Mesenchymal stem cell (in vitro differentiated cells and primary cell): ENCODE measurements around the gene LRRFIP2.

Experiments
- DNase-seq: peaks from one replicate; pipeline ENCODE4 v3.0.0-alpha.2; 2013
- H2AFZ ChIP-seq: one replicate; pipeline ENCODE4 v1.6.1; 2013; ENCODE audit warnings: low read depth, mild to moderate bottlenecking, control low read depth, inconsistent platforms, low read length, moderate library complexity
- H2AK5ac ChIP-seq: 2 replicates; pipeline ENCODE4 v1.6.1; 2013; ENCODE audit warnings: low read length, moderate library complexity, mild to moderate bottlenecking, inconsistent platforms; ENCODE audit not compliant: severe bottlenecking
- H2BK120ac ChIP-seq: one replicate; pipeline ENCODE4 v1.6.1; 2013; ENCODE audit warnings: low read depth, mild to moderate bottlenecking, inconsistent platforms, low read length, moderate library complexity
- H2BK12ac ChIP-seq, 2 experiments: one replicate each; pipeline ENCODE4 v1.6.1; 2013; ENCODE audit warnings: inconsistent platforms in 2 of 2, low read length in 2 of 2, mild to moderate bottlenecking in 2 of 2, moderate library complexity in 2 of 2, control low read depth in 1 of 2
- H2BK15ac ChIP-seq: one replicate; pipeline ENCODE4 v1.6.1; 2013; ENCODE audit warnings: mild to moderate bottlenecking, low read depth, inconsistent platforms; ENCODE audit not compliant: poor library complexity, severe bottlenecking
- H2BK5ac ChIP-seq: 2 replicates; pipeline ENCODE4 v1.6.1; 2013; ENCODE audit warnings: low read depth, mild to moderate bottlenecking, low read length, control low read depth, inconsistent platforms; ENCODE audit not compliant: poor library complexity, severe bottlenecking
- H3K14ac ChIP-seq, 2 experiments: one replicate each; pipeline ENCODE4 v1.6.1; 2013; ENCODE audit warnings: inconsistent platforms in 2 of 2, low read length in 2 of 2, control low read depth in 1 of 2, mild to moderate bottlenecking in 1 of 2, moderate library complexity in 1 of 2
- H3K18ac ChIP-seq, 2 experiments: one replicate each; pipeline ENCODE4 v1.6.1; 2013; ENCODE audit warnings: inconsistent platforms in 2 of 2, low read length in 2 of 2, control low read depth in 1 of 2, low read depth in 1 of 2, mild to moderate bottlenecking in 1 of 2
- H3K23ac ChIP-seq, 2 experiments: one replicate each; pipeline ENCODE4 v1.6.1; 2013; ENCODE audit warnings: inconsistent platforms in 2 of 2, low read length in 2 of 2, mild to moderate bottlenecking in 2 of 2, moderate library complexity in 2 of 2, control low read depth in 1 of 2
- H3K27ac ChIP-seq: 2 replicates; pipeline ENCODE4 v1.5.1; 2013; ENCODE audit warnings: mild to moderate bottlenecking, moderate library complexity, low read length, control low read depth, inconsistent platforms; ENCODE audit not compliant: poor library complexity, severe bottlenecking
- H3K27me3 ChIP-seq, 2 experiments: 2 replicates each; pipeline versions ENCODE4 v1.6.1 to v1.7.0; 2013; ENCODE audit warnings: low read length in 2 of 2, mild to moderate bottlenecking in 2 of 2, moderate library complexity in 2 of 2, control low read depth in 1 of 2, inconsistent platforms in 1 of 2; ENCODE audit not compliant: control insufficient read depth in 1 of 2, insufficient read depth in 1 of 2
- H3K36me3 ChIP-seq, 2 experiments: 2 replicates each; pipeline versions ENCODE4 v1.6.1 to v1.7.0; 2013; ENCODE audit warnings: low read length in 2 of 2, control low read depth in 1 of 2, inconsistent platforms in 1 of 2, low read depth in 1 of 2, mild to moderate bottlenecking in 1 of 2; ENCODE audit not compliant: insufficient read depth in 2 of 2, control insufficient read depth in 1 of 2
- H3K4ac ChIP-seq, 2 experiments: one replicate each; pipeline ENCODE4 v1.6.1; 2013; ENCODE audit warnings: inconsistent platforms in 2 of 2, low read length in 2 of 2, mild to moderate bottlenecking in 2 of 2, moderate library complexity in 2 of 2, control low read depth in 1 of 2, low read depth in 1 of 2
- H3K4me1 ChIP-seq: 2 replicates; pipeline ENCODE4 v1.6.1; 2013; ENCODE audit warnings: low read depth, low read length, control low read depth; ENCODE audit not compliant: control insufficient read depth, insufficient read depth
- H3K4me2 ChIP-seq: 2 replicates; pipeline ENCODE4 v1.6.1; 2013; ENCODE audit warnings: low read length, mild to moderate bottlenecking, inconsistent platforms; ENCODE audit not compliant: poor library complexity, severe bottlenecking
- H3K4me3 ChIP-seq, 2 experiments: 2 replicates each; pipeline versions ENCODE4 v1.5.1 to v1.7.0; 2013; ENCODE audit warnings: low read length in 2 of 2, mild to moderate bottlenecking in 2 of 2, control low read depth in 1 of 2, low read depth in 1 of 2; ENCODE audit not compliant: insufficient read depth in 1 of 2
- H3K79me1 ChIP-seq: replicated peaks from 2 replicates; pipeline ENCODE4 v1.6.1; 2013; ENCODE audit warnings: mild to moderate bottlenecking, control low read depth, low read length, inconsistent platforms; ENCODE audit not compliant: poor library complexity, severe bottlenecking
- H3K9ac ChIP-seq: 2 replicates; pipeline ENCODE4 v1.7.0; 2013; ENCODE audit warnings: mild to moderate bottlenecking, low read length, moderate library complexity
- H3K9me3 ChIP-seq: 2 replicates; pipeline ENCODE4 v1.7.0; 2013; ENCODE audit warnings: mild to moderate bottlenecking, low read length; ENCODE audit not compliant: control insufficient read depth
- H4K8ac ChIP-seq: one replicate; pipeline ENCODE4 v1.6.1; 2013; ENCODE audit warnings: inconsistent platforms, mild to moderate bottlenecking, low read length, moderate library complexity
- H4K91ac ChIP-seq: one replicate; pipeline ENCODE4 v1.6.1; 2013; ENCODE audit warnings: mild to moderate bottlenecking, low read length, inconsistent platforms
- WGBS: methylation state at CpG from one replicate; pipeline ENCODE4 v1.1.7; 2013; ENCODE audit warnings: mixed read lengths; 5-methylcytosine and 5-hydroxymethylcytosine counted together

LRRFIP2 gene

GRCh38 chr3:37221407-37221806 lies 47.0 kb upstream of the LRRFIP2 start:
- H3K27me3 ChIP-seq: peaks cover 0 to 10% of the 10 kb centered on the region in 2 experiments
- H2BK15ac ChIP-seq: no peak overlapping the region
- H3K4me2 ChIP-seq: no peak overlapping the region
- no peak overlapping the region for H2BK12ac ChIP-seq
- H3K4ac ChIP-seq: no peak overlapping the region
- no peak overlapping the region for H2BK5ac ChIP-seq
- no peak overlapping the region for H3K23ac ChIP-seq
- no peak overlapping the region for H2AFZ ChIP-seq
- peaks cover 16% of the 10 kb centered on the region for H3K4me1 ChIP-seq
- no peak overlapping the region for H3K4me3 ChIP-seq
- H4K91ac ChIP-seq: no peak overlapping the region
- peak overlapping the region; percentile 57 for H3K27ac ChIP-seq
- no peaks in the 10 kb centered on the region for H3K79me1 ChIP-seq
- peak; percentile 56 for DNase-seq
- no peak overlapping the region for H3K9ac ChIP-seq
- no peaks in the 10 kb centered on the region for H3K9me3 ChIP-seq
- WGBS: 0% methylated on average over 1 of the region's 1 CpG
- no peak overlapping the region for H2BK120ac ChIP-seq
- H3K18ac ChIP-seq: no peak overlapping the region
- H3K14ac ChIP-seq: no peak overlapping the region
- no peaks in the 10 kb centered on the region for H3K36me3 ChIP-seq
- H2AK5ac ChIP-seq: peak overlapping the region; percentile 22
- H4K8ac ChIP-seq: no peak overlapping the region

GRCh38 chr3:37219266-37219665 lies 44.9 kb upstream of the LRRFIP2 start:
- Histone ChIP-seq H2BK12ac (no peak overlapping the region), H3K23ac (no peak overlapping the region), H3K27ac (no peak overlapping the region), H3K79me1 (no peaks in the 10 kb centered on the region), H3K4me1 (peaks cover 15% of the 10 kb centered on the region), H3K4ac (no peak overlapping the region), H3K36me3 (no peaks in the 10 kb centered on the region), H3K9me3 (no peaks in the 10 kb centered on the region), H4K91ac (no peak overlapping the region), H3K4me2 (no peak overlapping the region), H3K14ac (no peak overlapping the region), H2BK15ac (no peak overlapping the region), H2AFZ (no peak overlapping the region), H3K27me3 (no peaks in the 10 kb centered on the region), H2BK120ac (no peak overlapping the region), H3K18ac (no peak overlapping the region), H2AK5ac (no peak overlapping the region), H3K4me3 (no peak overlapping the region), H3K9ac (no peak overlapping the region), H4K8ac (no peak overlapping the region), H2BK5ac (no peak overlapping the region)
- no peak for DNase-seq
- no CpG with 5 or more reads among the region's 1 CpG for WGBS

GRCh38 chr3:37218206-37218605 lies 43.8 kb upstream of the LRRFIP2 start:
- Histone ChIP-seq H3K9ac (no peak overlapping the region), H3K23ac (no peak overlapping the region), H3K36me3 (no peaks in the 10 kb centered on the region), H2AK5ac (peak overlapping the region; percentile 24), H3K18ac (no peak overlapping the region), H3K9me3 (no peaks in the 10 kb centered on the region), H3K4ac (no peak overlapping the region), H2AFZ (no peak overlapping the region), H3K4me2 (no peak overlapping the region), H4K91ac (peak overlapping the region; percentile 74), H3K4me1 (peaks cover 13% of the 10 kb centered on the region), H2BK5ac (no peak overlapping the region), H3K4me3 (no peak overlapping the region), H2BK15ac (no peak overlapping the region), H2BK12ac (no peak overlapping the region), H3K79me1 (no peaks in the 10 kb centered on the region), H4K8ac (no peak overlapping the region), H3K27ac (no peak overlapping the region), H3K14ac (peak overlapping the region in 1 of 2 experiments; percentile 26), H3K27me3 (no peaks in the 10 kb centered on the region), H2BK120ac (no peak overlapping the region)
- DNase-seq: no peak
- WGBS: 93% methylated on average over 1 of the region's 1 CpG

GRCh38 chr3:37217098-37217849 lies 42.9 kb upstream of the LRRFIP2 start:
- Histone ChIP-seq H3K14ac (no peak overlapping the region), H2BK5ac (no peak overlapping the region), H3K9me3 (no peaks in the 10 kb centered on the region), H4K8ac (no peak overlapping the region), H3K27me3 (no peaks in the 10 kb centered on the region), H3K4me3 (no peak overlapping the region), H3K27ac (no peak overlapping the region), H2BK15ac (no peak overlapping the region), H3K4me1 (peaks cover 9% of the 10 kb centered on the region), H2AK5ac (no peak overlapping the region), H2BK120ac (no peak overlapping the region), H3K18ac (no peak overlapping the region), H3K23ac (no peak overlapping the region), H3K9ac (no peak overlapping the region), H2BK12ac (no peak overlapping the region), H3K4ac (no peak overlapping the region), H4K91ac (no peak overlapping the region), H3K36me3 (no peaks in the 10 kb centered on the region), H2AFZ (no peak overlapping the region), H3K4me2 (no peak overlapping the region), H3K79me1 (no peaks in the 10 kb centered on the region)
- WGBS: 88% methylated on average over 10 of the region's 10 CpGs
- DNase-seq: no peak
